ENCODE results near the gene YARS1.

DNA sequence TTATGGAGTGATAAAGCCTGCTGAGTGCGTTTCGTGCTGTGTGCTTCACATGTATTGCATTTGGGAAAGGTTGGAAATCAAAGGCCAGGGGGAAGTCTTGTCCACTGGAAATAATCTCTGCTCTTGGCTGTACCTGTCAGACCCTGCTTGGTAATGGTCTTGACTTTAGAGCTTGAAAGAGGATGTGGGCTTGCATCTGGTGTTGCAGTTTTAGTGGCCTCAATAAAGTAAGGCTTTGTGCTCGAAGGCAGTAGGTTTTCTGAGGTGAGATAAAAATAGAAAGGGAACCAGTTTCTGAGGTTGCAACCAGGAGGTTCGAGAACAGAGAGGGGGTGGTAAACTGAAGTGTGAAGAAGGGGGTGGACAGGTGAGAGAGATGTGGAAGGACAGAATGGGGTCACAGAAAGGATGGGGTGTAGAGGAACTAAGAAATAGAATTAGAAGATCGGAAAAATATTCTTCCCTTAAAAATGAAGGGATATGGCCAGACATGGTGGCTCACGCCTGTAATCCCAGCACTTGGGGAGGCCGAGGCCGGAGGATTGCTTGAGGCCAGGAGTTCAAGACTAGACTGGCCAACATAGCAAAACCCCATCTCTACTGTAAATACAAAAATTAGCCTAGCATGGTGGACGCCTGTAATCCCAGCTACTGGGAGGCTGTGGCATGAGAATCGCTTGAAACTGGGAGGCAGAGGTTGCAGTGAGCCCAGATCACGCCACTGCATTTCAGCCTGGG is 1.8 kb upstream of the YARS1 start:
- TF ChIP-seq GABPB1 (CRISPR knock-in tag; IDR thresholded peaks at IDR 0.05) (no peak), FOXJ3 (CRISPR knock-in tag; IDR thresholded peaks at IDR 0.05; ENCODE audit: borderline replicate concordance) (no peak), ZNF768 (CRISPR knock-in tag; IDR thresholded peaks at IDR 0.05) (no peak), RELA (CRISPR knock-in tag; IDR thresholded peaks at IDR 0.05) (no peak)

All from HepG2 (cell line).